AG09309 (cell line): ENCODE results near the gene TBC1D32.
"Not testable (repeated sequence)": the region's sequence is repeated elsewhere in the genome, so short reads cannot be mapped to it uniquely, and the experiment has no call there.

Source experiments
- DNase-seq: peaks from one replicate; pipeline ENCODE4 v3.0.0-alpha.2; 2010; ENCODE audit warnings: low read depth
- H3K4me3 ChIP-seq: 2 replicates; pipeline ENCODE4 v1.5.1; 2011; ENCODE audit warnings: mild to moderate bottlenecking, low read depth, low read length, moderate library complexity; ENCODE audit not compliant: control insufficient read depth
- CTCF ChIP-seq: IDR thresholded peaks from 2 replicates; pipeline ENCODE4 v1.5.1; 2011; ENCODE audit warnings: mild to moderate bottlenecking, low read depth, low read length, inconsistent platforms; ENCODE audit not compliant: insufficient read depth, control insufficient read depth; ENCODE audit errors: missing control alignments

The TBC1D32 gene

GRCh38 chr6:121110733-121111132 lies 223.5 kb downstream of the TBC1D32 start:
- no peak for DNase-seq

GRCh38 chr6:121106962-121107361 lies 227.3 kb downstream of the TBC1D32 start:
- no peak for DNase-seq
- TF ChIP-seq CTCF, result no peak

More at GRCh38 chr6:121110733-121111132, 223.5 kb downstream of the TBC1D32 start:
- H3K4me3 ChIP-seq, result no peak overlapping the region
- no peak for TF ChIP-seq CTCF

GRCh38 chr6:121105461-121105860 lies 228.8 kb downstream of the TBC1D32 start:
- DNase-seq, result no peak
- no peak overlapping the region for H3K4me3 ChIP-seq
- no peak for TF ChIP-seq CTCF

More at GRCh38 chr6:121106962-121107361, 227.3 kb downstream of the TBC1D32 start:
- no peak overlapping the region for H3K4me3 ChIP-seq

- H3K4me3 ChIP-seq, result no peak overlapping the region
- no peak for TF ChIP-seq CTCF
- DNase-seq, result peak; percentile 16
Observed at GRCh38 chr6:121093928-121094327, 240.4 kb downstream of the TBC1D32 start.

- DNase-seq, result no peak
- no peak overlapping the region for H3K4me3 ChIP-seq
- TF ChIP-seq CTCF, result no peak
Observed at GRCh38 chr6:121090492-121090891, 243.8 kb downstream of the TBC1D32 start.

GRCh38 chr6:121086876-121087275 lies 247.4 kb downstream of the TBC1D32 start:
- DNase-seq, result no peak
- no peak for TF ChIP-seq CTCF

GRCh38 chr6:121076119-121076518 lies 258.2 kb downstream of the TBC1D32 start:
- TF ChIP-seq CTCF, result no peak

More at GRCh38 chr6:121086876-121087275, 247.4 kb downstream of the TBC1D32 start:
- no peak overlapping the region for H3K4me3 ChIP-seq

GRCh38 chr6:121068749-121069148 lies 265.5 kb downstream of the TBC1D32 start:
- not testable (repeated sequence) for DNase-seq, H3K4me3 ChIP-seq

More at GRCh38 chr6:121076119-121076518, 258.2 kb downstream of the TBC1D32 start:
- H3K4me3 ChIP-seq, result no peak overlapping the region
- DNase-seq, result no peak
